Stimulated activated CD8-positive, alpha-beta memory T cell treated with anti-CD3 and anti-CD28 coated beads, Interleukin-12 subunit alpha, Interleukin-12 subunit beta, amount 100 ng/mL, for 1 hour (primary cell): ENCODE data around the gene ARID1B.

ENCODE experiments used
- DNase-seq: peaks from one replicate; pipeline ENCODE4 v3.0.0-alpha.2; 2020; ENCODE audit warnings: low read depth

Gene ARID1B

DNA sequence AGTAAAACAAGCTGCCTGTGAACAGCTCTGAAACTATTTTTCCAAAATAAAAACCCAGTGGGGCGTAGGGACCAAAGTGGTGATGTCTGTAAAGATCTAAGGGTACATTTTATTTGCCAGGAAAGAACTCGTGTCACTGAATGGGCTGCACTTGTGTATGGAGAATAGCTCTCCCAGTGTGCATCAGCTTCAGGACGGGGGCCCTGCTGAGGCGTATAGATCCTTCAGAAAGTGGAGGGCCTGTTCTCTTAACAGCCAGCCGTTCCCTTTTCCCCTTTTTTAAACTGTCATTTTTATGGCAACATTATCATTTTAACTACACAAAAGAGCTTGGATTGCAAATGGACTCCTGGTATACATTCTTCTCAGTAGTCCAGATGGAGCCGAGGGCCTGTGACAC lies 408.8 kb downstream of the ARID1B start:
- no peak for DNase-seq

GRCh38 chr6:157186785-157187181 lies 409.6 kb downstream of the ARID1B start:
- DNase-seq: no peak

DNA sequence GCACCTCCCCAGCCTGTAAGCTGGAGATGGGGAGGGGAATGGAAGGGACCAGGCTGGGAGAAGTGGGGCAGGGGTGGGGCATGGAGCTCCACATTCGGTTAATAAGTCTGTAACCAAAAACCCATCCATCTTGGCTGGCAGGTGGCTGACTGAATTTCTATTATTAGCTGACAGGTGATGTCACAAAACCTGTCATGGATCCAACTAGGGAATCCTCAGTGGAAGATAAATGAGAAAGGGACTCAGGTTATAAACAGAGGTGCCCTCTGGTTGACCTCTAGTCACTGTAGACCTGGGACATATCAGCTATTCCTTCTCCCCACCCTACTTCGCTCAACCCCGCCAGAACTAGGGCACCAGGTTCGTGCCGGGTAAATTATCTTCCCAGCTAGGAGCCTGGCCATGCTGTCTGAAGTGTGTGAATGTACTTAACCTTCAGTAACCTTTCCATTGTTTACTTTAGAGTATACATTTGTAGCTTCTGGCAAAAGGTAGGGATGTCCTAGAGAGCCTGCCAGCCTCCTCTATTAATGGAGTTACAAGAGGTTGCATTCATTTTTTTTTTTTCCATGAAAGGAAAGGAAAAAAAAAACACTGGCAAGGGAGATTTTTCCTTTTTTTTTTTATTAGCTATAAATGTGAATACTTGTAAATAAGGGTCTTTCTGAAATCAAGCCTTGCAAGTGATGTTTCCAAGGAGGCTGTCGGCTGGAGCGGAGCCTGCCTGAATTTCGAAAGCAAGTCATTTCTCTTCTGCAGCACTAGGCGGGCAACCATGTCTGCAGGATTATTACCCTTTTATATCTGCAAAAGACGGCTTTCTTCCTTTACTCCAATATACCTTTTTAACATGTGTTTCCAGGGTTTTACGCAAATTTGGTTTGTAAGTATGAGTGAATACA lies 410.3 kb downstream of the ARID1B start:
- no peak for DNase-seq

DNA sequence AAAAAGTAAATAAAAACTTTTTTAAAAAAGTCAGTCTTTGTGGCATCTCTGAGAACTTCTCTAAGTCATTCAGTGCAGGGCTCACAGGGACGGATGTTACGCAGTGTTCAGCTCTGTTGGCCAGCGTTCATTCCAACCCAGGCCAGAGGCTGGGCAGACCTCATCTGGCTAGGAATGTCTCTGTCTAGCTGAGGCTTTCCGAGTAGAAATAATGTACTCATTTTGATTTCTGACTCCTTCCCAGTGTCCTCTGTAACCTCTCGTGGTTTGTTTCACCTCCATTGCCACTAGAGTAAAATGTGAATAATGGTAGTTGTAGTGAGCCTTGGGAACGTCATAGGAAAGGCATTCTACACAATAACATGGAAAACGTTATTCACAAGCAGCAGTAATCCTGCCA lies 411.0 kb downstream of the ARID1B start:
- DNase-seq: no peak

DNA sequence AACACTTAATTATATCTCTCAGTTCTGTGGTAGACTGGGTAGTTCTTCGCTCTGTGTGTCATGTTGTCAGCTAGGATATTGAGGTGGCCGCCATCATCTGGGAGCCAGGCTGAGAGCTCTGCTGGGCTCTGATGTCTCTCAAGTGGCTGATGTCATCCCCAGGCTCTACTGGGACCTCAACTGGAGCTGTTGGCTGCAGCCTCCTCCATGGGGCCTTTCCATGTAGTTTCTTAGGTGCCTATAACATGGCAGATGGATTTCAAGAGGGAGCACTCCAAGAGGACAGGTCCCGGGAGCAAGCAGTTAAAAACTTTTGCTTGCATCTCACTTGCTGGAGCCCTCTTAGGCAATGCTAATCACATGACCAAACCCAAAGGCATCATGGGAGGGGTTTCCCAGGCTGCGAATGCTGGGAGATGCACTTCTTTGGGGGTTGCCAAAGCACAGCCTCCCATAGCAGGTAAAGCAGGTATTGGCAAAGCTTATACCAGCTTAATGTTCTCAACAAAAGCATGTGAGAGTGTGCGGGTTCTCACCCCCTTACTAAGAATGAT lies 416.3 kb downstream of the ARID1B start:
- DNase-seq: no peak

GRCh38 chr6:157194110-157194509 lies 416.9 kb downstream of the ARID1B start:
- DNase-seq: no peak

DNA sequence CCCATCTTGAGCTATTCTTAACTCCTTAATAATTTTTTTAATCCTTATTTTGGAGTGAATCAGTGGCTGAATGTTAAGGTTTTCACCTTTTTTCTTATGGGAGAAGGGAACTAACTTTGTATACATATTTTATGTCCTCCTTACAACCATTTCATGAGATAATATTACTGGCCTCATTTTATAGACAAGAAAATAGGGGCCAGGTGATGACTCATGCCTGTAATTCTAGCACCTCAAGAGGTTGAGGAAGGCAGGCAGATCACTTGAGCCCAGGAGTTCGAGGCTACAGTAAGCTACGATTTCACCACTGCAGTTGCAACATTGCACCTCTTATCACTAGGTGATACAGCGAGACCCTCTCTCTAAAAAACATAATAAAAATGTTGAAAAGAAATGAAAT lies 417.5 kb downstream of the ARID1B start:
- DNase-seq: no peak

DNA sequence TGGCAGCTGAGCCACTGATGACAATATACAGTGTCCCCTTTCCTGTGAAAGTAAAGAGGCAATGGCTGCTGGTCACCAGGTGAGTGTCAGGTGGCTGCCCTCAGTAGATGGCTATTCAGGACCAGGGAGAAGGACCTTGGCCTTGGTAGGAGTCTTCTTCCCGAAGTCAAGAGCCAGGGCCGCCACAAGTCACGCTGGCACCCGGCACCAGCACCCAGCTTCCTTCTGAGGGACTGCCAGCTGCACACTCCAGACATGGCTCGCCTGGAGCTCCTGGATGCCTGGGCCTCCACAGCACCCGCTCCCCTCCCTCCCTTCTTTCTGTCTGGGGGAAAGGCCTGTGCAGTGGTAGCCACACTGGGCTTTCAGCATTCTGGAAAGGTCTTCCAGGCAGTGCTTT lies 419.2 kb downstream of the ARID1B start:
- no peak for DNase-seq

GRCh38 chr6:157198425-157199279 lies 421.5 kb downstream of the ARID1B start:
- DNase-seq: no peak

DNA sequence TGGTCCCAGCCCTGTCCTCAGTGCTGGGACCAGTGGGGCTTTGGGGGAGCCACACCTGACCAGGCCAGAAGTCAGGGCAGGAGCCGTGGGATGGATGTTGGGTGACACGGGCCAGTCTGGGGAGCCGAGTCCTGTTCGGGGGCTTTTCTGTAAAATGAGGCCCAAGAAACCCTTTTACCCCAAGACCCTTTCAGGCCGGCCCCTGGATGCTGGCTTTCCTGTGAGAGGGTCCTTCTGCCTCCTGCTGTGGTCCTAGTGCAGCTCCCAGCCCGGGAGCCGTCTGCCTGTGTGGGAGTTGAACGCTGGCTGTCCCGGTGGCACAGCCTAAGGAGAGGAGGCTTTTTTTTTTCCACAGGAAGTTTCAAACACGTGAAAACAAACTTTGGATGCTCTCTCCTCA lies 422.9 kb downstream of the ARID1B start:
- DNase-seq: no peak

- DNase-seq: no peak
Measured at GRCh38 chr6:157200611-157201010, 423.4 kb downstream of the ARID1B start.

DNA sequence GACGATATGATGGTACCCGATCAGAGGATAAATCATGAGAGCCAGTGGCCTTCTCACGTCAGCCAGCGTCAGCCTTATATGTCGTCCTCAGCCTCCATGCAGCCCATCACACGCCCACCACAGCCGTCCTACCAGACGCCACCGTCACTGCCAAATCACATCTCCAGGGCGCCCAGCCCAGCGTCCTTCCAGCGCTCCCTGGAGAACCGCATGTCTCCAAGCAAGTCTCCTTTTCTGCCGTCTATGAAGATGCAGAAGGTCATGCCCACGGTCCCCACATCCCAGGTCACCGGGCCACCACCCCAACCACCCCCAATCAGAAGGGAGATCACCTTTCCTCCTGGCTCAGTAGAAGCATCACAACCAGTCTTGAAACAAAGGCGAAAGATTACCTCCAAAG lies 423.9 kb downstream of the ARID1B start:
- no peak for DNase-seq

- DNase-seq: no peak
Measured at GRCh38 chr6:157203312-157203744, 426.1 kb downstream of the ARID1B start.

GRCh38 chr6:157203764-157204163 lies 426.6 kb downstream of the ARID1B start:
- DNase-seq: no peak

- DNase-seq: no peak
Measured at GRCh38 chr6:157205473-157206358, 428.5 kb downstream of the ARID1B start.

DNA sequence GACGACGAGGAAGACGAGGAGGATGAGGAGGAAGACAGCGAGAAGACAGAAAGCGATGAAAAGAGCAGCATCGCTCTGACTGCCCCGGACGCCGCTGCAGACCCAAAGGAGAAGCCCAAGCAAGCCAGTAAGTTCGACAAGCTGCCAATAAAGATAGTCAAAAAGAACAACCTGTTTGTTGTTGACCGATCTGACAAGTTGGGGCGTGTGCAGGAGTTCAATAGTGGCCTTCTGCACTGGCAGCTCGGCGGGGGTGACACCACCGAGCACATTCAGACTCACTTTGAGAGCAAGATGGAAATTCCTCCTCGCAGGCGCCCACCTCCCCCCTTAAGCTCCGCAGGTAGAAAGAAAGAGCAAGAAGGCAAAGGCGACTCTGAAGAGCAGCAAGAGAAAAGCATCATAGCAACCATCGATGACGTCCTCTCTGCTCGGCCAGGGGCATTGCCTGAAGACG lies 429.2 kb downstream of the ARID1B start:
- no peak for DNase-seq

- DNase-seq: no peak
Measured at GRCh38 chr6:157207521-157208076, 430.4 kb downstream of the ARID1B start.

- no peak for DNase-seq
Measured at GRCh38 chr6:157209865-157210530, 432.8 kb downstream of the ARID1B start.

DNA sequence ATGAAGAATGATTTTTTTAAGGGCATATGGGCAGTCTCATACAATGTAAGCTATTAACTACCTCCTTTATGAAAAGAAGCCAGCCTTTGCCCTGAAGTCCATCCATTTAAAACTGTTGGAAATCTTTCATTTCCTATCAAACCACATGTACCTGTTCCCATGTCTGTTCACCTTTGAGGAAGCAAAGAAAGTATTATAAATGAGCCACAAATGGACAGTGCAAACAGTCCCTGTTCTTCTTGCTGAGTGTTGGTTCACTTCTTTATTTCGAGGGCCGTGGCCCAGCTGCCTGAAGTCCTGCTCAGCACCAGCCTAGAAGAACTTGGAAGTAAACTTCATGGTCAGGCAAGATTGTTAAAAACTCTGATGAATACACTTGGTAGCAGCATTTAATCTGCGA lies 433.8 kb downstream of the ARID1B start:
- no peak for DNase-seq

DNA sequence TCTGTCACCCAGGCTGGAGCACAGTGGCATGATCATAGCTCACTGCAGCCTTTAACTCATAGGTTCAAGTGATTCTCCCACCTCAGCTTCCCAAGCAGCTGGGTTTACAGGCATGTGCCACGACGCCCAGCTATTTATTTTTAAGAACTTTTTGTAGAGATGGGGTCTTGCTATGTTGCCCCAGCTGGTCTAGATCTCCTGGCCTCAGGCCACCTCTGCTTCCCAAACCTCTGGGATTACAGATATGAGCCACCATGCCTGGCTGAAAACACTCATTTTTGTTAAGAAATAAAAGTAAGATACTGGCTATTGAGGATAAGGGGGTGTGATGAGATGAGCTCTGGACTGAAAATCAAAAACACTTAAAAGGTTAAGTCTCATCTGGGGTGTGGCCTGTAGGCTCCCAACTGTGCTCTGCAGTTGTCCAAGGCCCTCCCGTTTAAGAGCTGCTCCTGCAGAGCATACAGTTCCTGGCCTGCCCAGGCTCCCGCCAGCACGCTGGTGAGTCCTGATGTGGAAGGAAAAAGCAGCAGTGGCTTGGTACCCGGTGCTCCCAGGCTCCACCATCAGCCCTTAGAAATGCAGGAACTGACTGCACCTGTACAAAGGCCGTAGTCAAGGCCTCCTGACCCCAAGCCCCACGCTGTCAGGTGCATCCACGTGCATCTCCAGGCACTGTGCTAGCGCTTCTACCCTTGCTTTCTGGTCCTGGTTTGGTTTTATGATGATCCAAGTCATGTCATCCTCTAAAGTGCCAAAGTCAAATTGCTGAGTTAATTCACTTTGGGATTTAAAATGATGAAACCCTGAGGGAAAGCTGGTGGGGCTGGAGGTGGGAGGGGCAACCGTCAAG lies 434.7 kb downstream of the ARID1B start:
- no peak for DNase-seq
